ENCODE results near the gene GRK3. TPM values are rescaled to one million over a fixed set of nuclear protein-coding genes. Genes with fewer than 3 reads are reported as not detected.

GRK3 gene
- total and polyA plus RNA-seq, 2 of the 4 experiments (the other 2 are of a cell fraction), result 0.58 to 1.6 TPM

DNA sequence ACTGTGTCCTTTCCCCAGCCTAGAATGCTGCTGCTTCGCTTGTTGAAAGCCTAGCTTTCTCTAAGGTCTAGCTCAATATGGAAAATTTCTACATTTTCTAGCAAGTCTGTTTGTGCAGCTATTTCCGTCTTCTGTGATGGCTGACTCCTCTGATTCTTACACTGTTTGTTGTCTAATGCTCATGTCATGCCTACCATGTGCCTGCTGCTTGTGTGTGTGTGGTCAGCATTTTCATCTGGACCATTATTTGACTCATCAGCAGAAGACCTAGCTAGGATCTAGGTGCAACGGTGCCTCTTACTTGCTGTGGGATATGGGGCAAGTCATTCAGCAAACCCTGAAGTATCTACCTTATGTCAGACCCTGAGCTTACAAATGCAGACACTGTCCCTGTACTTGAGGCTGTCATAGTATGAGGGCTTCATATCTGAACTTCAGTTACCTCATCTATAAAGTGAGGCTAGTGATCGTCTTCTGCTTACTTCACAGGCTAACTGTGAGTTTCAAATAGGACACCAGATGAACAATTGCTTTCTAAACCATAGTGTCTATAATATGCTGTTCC lies 91.0 kb downstream of the GRK3 start:
- Histone ChIP-seq H3K4me3 (ENCODE audit: insufficient read depth, low read depth, low read length) (no peak overlapping the region), H3K9me1 (ENCODE audit: insufficient read depth, low read length) (no peaks in the 10 kb centered on the region), H4K8ac (ENCODE audit: low read depth in 2 of 2, low read length in 2 of 2) (no peak overlapping the region), H2BK20ac (ENCODE audit: low read depth, low read length) (no peak overlapping the region), H2AK5ac (ENCODE audit: low read depth, low read length) (no peak overlapping the region), H3K56ac (ENCODE audit: extremely low read depth, insufficient read depth, low read length) (no peak overlapping the region), H3K23ac (ENCODE audit: low read depth, low read length) (no peak overlapping the region), H2BK120ac (ENCODE audit: low read depth, low read length) (no peak overlapping the region), H3K27ac (ENCODE audit: insufficient read depth, low read length) (no peak overlapping the region), H3K36me3 (ENCODE audit: control insufficient read depth, insufficient read depth, low read length) (no peaks in the 10 kb centered on the region), H3K79me1 (ENCODE audit: low read depth in 1 of 2, low read length in 2 of 2) (no peaks in the 10 kb centered on the region), H2AK9ac (replicated peaks; ENCODE audit: low read depth, low read length, poor library complexity) (no peak overlapping the region), H3K9me3 (ENCODE audit: control insufficient read depth, insufficient read depth, low read length) (no peaks in the 10 kb centered on the region), H3K4me2 (ENCODE audit: low read depth, low read length) (no peak overlapping the region), H3K4ac (ENCODE audit: low read depth, low read length) (no peak overlapping the region), H2BK15ac (ENCODE audit: low read depth, low read length) (no peak overlapping the region), H3K27me3 (ENCODE audit: control insufficient read depth, insufficient read depth, low read length) (no peaks in the 10 kb centered on the region), H4K20me1 (ENCODE audit: insufficient read depth, low read length) (no peaks in the 10 kb centered on the region), H3K14ac (replicated peaks; ENCODE audit: low read depth, low read length) (no peak overlapping the region), H4K5ac (ENCODE audit: low read depth, low read length) (no peak overlapping the region), H3K18ac (ENCODE audit: low read depth, low read length) (no peak overlapping the region), H2BK5ac (ENCODE audit: low read depth, low read length, poor library complexity, severe bottlenecking) (no peak overlapping the region), H3K9ac (ENCODE audit: low read depth, low read length) (no peak overlapping the region), H2AFZ (replicated peaks; ENCODE audit: low read length, poor library complexity) (no peak overlapping the region), H3K4me1 (ENCODE audit: control insufficient read depth, insufficient read depth, low read length) (no peaks in the 10 kb centered on the region), H4K91ac (ENCODE audit: insufficient read depth, low read depth, low read length) (no peak overlapping the region)
- in situ Hi-C loops (cut with MboI; ENCODE audit: low sequenced_read_pairs) (no loop called here), dilution Hi-C loops (cut with HindIII; ENCODE audit: low sequenced_read_pairs, unreplicated experiment) (no loop called here), intact Hi-C loops (cut with micrococcal nuclease) (no loop called here)
- BruUV-seq (replicated peaks), result no TSS peak
- CTCF ChIA-PET, result no interaction called here
- no peak for ATAC-seq (ENCODE audit: low read depth)
- no peak for TF ChIP-seq CHD1 (IDR thresholded peaks at IDR 0.05; ENCODE audit: low read depth, low read length)
- TF ChIP-seq RCOR1 (IDR thresholded peaks at IDR 0.05; ENCODE audit: insufficient replicate concordance, low read length), result no peak
- TF ChIP-seq BHLHE40 (IDR thresholded peaks at IDR 0.05; ENCODE audit: low read depth, low read length), result no peak
- TF ChIP-seq, protein P1, sequence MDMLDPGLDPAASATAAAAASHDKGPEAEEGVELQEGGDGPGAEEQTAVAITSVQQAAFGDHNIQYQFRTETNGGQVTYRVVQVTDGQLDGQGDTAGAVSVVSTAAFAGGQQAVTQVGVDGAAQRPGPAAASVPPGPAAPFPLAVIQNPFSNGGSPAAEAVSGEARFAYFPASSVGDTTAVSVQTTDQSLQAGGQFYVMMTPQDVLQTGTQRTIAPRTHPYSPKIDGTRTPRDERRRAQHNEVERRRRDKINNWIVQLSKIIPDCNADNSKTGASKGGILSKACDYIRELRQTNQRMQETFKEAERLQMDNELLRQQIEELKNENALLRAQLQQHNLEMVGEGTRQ (IDR thresholded peaks at IDR 0.05; ENCODE audit: low read depth, low read length), result no peak
- TF ChIP-seq CEBPB (IDR thresholded peaks at IDR 0.05; ENCODE audit: low read depth, low read length), result no peak
- DNase-seq, result no peak
- POLR2A ChIA-PET (ENCODE audit: unreplicated experiment), result no interaction called here
- WGBS, 2 experiments (ENCODE audit: extremely low coverage in 2 of 2, insufficient read length in 1 of 2), result no CpG with 5 or more reads among the region's 4 CpGs

Data from IMR-90 (cell line).